ENCODE results near the gene GIMAP6. TPM values are rescaled to one million over a fixed set of nuclear protein-coding genes. Genes with fewer than 3 reads are reported as not detected.

Gene GIMAP6
- under 0.01 TPM in 1 of 2 replicates, not detected in the other for total RNA-seq

DNA sequence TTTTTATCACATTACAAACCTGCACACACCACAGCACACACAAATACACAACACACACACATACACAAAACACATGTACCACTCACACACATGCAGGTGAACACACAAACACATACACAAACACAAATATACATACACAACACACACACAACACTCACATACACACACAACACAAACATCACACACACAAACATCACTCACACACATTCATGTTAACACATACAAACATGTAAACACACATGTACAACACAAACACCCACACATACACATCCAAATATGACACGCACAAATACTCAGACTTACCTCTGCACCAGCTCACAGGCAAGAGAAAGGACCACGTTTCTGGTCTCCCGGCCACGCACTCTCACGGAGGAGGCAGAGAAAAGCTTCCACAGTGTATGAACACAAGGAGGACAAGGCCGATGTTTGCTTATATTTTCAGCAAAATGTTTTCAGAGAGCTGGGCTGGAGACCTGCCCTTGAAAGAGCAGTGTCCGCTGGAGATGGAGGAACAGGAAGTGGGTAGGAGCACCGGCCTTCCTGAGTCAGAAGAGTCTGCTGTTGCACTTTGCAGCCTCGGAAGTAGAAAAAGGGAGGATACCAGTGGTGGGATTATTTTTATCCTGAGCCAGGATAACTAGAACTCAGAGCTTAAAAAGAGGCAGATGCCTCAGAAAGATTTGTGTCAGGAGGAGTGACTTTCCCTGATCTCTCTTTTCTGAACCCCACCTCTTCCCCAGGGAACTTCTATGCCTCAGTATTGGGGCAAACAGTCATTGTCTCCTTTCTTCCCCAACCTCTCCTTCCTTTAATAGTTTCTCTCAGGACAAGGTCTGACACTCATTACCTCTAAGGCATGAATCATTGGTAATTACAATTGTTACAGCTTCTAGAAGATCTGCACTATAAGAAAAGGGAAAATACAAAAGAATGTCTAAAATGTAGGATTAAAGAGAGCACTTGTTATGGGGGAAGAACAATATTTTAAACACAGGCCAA lies at the start of gene GIMAP6:
Gene GIMAP6 (minus strand): TSS at position 520 of the 999 bp plus-strand sequence. CDS start 2,243 bp downstream, outside the sequence.

Other genes starting within 250 kb of the GIMAP6 start
- gene GIMAP8, start 181.8 kb downstream of the GIMAP6 start, total RNA-seq: not detected in 2 replicates
- not detected in 2 replicates for gene GIMAP7, start 117.5 kb downstream of the GIMAP6 start, total RNA-seq
- under 0.01 TPM in 1 of 2 replicates, not detected in the other for gene GIMAP4, start 65.0 kb downstream of the GIMAP6 start, total RNA-seq
- 1.4 and 1.5 TPM in 2 replicates for gene GIMAP2, start 53.3 kb upstream of the GIMAP6 start, total RNA-seq
- not detected in 2 replicates for gene GIMAP1, start 84.2 kb upstream of the GIMAP6 start, total RNA-seq
- not detected in 2 replicates for gene GIMAP5, start 105.0 kb upstream of the GIMAP6 start, total RNA-seq
- 16.9 TPM in 1 of 2 replicates, not detected in the other for gene TMEM176B, start 168.0 kb upstream of the GIMAP6 start, total RNA-seq
- gene TMEM176A, start 168.4 kb upstream of the GIMAP6 start, total RNA-seq: 5.5 TPM in 1 of 2 replicates, not detected in the other
- gene AOC1, start 220.1 kb upstream of the GIMAP6 start, total RNA-seq: not detected in 2 replicates

Measured in subcutaneous preadipocyte (primary cell).